HG03097 (cell line): ENCODE results near the gene EAPP.
"Not testable (repeated sequence)": the region's sequence is repeated elsewhere in the genome, so short reads cannot be mapped to it uniquely, and the experiment has no call there.

Experiments
- ATAC-seq: cut with Tn5 transposase; IDR thresholded peaks from one replicate; pipeline ENCODE4 v1.9.1; 2021; ENCODE audit not compliant: unreplicated experiment, low FRiP score

EAPP gene

DNA sequence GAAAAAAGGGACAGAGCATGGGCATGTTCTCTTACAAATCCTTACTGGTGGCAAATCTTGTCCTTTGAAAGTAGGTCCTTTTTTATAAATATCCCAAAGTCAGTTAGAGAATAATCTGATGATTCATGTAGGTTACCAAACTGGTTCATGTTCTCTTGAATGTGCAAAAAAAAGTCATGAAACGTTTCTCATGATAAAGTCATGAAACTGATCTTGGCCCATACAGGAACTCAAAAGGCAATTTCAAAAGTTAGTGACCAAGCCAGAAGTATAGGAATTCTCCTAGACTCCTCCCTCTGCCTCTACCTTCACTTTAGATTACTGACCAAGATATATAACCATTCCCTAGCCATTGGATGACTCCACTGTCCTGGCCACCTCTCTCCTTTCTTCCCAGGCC, 50.2 kb downstream of the EAPP start:
- no peak for ATAC-seq

DNA sequence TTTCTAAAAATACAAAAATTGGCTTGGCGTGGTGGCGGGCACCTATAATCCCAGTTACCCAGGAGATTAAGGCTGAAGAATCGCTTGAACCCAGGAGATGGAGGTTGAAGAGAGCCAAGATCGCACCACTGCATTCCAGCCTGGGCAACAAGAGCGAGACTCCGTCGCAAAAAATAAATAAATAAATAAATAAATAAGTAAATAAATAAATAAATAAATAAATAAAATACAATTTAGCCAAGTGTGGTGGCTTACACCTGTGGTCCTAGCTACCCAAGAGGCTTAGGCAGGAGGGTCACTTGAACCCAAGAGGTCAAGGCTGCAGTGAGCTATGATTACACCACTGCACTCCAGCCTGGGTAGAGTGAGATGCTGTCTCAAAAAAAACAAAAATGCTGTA, 51.0 kb downstream of the EAPP start:
- no peak for ATAC-seq

DNA sequence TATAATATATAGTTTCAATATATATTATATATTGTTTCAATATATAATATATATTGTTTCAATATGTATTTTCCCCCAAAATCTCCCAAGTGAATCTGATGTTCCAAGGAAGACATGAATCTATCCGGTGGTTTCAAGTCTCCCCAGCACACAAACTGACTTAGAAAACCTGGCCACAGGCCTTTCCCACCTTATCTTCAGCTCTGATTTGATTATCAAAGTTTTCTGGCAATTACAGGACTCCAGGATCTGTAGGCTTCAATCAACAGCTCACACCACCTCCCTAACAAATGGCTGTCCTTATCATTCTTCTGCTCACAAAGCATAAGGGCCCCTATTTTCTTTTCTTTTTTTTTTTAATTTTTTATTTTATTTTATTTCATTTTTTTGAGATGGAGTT, 54.8 kb downstream of the EAPP start:
- no peak for ATAC-seq

DNA sequence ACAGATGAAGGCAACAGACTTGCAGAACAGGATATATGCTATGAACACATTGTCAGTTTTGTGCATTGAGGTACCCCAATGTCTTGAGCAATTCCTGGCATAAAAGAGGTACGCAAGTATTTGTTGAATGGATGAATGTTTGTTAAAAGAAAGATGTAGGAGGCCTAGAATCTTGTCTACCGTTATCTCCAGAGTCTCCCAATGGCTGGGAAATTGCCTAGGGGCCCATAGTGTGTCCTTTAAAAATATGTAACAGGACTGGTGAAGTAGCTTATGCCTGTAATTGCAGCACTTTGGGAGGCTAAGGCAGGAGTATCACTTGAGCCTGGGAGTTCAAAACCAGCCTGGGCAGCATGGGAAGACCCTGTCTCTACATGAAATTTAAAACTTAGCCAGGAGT, 57.0 kb downstream of the EAPP start:
- no peak for ATAC-seq

DNA sequence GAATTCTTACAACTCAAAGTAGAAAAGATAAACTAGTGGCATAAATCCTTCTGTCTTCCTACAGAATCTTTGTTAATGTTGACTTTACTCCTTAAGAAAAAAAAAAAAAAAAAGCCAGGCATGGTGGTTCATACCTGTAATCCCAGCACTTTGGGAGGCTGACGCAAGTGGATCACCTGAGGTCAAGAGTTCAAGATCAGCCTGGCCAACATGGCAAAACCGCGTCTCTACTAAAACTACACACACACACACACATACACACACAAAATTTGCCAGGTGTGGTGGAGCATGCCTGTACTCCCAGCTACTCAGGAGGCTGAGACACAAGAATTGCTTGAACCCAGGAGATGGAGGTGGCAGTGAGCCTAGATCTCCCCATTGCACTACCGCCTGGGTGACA, 59.8 kb downstream of the EAPP start:
- no peak for ATAC-seq

DNA sequence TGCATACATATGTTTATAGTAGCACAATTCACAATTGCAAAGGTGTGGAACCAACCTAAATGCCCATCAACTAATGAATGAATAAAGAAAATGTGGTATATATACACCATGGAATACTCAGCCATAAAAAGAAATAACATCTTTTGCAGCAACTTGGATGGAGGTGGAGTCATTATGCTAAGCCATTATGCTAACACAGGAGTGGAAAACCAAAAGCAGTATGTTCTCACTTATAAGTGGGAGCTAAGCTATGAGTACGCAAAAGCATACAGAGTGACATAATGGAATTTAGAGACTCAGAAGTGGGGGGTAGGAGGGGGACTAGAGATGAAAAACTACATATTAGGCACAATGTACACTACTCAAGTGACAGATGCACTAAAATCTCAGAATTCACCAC, 61.2 kb downstream of the EAPP start:
- no peak for ATAC-seq

DNA sequence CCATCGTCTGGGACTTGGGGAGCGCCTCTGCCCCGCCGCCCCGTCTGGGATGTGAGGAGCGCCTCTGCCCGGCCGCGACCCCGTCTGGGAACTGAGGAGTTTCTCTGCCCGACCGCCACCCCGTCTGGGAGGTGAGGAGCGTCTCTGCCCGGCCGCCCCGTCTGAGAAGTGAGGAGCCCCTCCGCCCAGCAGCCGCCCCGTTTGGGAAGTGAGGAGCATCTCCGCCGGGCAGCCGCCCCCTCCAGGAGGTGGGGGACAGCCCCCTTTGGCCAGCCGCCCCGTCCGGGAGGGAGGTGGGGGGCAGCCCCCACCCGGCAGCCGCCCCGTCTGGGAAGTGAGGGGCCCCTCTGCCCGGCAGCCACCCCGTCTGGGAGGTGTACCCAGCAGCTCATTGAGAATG, 63.5 kb downstream of the EAPP start:
- ATAC-seq: not testable (repeated sequence)

DNA sequence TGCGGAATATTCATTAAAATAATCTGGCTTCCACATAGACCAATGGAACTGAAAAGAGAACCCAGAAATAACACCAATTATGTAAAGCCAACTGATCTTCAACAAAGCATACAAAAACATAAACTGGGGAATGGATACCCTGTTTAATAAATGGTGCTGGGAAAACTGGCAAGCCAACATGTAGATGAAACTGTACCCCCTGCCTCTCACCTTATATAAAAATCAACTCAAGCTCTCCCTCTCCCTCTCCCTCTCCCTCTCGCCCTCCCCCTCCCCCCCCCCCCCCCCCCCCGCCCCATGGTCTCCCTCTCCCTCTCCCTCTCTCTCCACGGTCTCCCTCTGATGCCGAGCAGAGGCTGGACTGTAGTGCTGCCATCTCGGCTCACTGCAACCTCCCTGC, 64.3 kb downstream of the EAPP start:
- no peak for ATAC-seq

DNA sequence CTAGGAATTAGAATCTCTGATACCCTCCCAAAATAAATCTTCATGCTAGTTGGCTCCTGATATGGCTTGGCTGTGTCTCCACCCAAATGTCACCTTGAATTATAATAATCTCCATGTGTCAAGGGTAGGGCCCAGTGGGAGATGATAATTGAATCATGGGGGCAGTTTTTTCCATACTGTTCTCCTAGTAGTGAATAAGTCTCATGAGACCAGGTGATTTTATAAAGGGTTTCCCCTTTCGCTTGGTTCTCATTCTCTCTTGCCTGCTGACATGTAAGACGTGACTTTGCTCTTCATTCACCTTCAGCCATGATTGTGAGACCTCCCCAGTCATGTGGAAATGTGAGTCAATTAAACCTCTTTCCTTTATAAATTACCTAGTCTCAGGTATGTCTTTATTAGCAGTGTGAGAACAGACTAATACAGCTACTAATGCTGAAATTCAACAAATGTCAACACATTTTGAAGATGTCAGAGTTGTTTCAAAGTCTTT, 65.3 kb downstream of the EAPP start:
- ATAC-seq: no peak

DNA sequence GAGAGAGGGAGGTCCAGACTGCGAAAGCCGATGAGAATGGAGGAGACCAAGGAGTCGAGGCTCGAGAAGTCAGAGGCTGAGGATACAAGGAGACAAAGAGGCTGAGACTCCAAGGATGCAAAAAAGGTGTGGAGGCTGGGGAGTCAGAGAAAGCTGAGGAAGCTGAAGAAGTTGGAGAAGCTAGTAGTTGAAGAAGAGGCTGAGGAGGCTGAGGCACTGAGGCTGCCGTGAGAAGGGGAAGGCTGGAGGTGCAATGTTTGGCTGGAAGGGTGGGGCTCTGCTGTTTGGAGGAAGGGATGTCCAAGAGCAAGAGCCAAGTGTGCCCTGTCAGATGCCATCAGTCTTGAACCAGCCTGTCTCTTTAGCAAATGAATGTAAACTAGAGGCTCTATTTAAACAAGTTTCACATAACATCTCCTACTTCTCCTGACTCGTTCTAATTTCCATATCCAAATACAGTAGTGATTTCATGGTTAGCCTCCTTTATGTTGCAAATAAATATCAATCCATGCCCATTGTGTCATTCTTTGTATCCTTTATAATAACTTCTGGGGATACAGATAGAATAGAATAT, 66.7 kb downstream of the EAPP start:
- no peak for ATAC-seq

DNA sequence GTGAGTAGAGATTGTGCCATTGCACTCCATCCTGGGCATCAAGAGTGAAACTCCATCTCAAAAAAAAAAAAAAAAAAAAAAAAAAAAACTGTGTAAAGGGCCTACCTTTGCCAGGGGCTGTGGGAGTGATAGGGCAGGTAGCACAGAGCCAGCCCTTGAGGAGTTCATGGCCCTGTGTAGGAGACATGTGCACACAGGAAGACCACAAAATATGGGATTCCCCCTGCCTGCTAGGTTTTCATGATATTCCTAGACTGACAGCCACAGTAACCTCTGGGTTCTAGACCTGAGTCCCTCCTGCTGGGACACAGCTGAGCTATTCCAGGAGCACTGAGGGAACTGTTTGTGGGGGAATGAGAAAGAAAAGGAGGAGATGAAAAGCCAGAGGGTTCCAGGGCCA, 69.2 kb downstream of the EAPP start:
- no peak for ATAC-seq

DNA sequence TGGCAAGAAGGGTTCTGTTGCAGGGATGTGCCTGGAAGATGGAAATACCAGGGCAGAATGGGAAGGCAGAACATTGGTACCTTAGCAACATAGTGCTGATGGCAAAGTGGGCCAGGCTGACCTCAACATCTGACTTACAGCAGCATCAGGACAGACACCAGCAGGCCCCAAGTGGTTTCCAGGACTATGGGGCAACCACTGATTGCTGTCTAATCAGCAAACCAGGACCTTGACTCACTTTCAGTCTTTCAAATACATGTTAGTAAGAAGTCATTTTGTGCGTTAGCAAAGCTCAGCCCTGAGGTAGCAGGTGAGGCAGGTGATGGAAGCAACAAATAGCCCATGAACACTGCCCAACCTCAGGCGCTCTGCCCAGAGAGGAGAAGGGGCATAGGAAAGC, 72.8 kb downstream of the EAPP start:
- no peak for ATAC-seq
